ENCODE results near the gene HERC2.

GRCh38 chr15:28178290-28178689 is 143.7 kb downstream of the HERC2 start:
- TF ChIP-seq CTCF (IDR thresholded peaks at IDR 0.05) (no peak), POLR2A (IDR thresholded peaks at IDR 0.05) (no peak), EP300 (IDR thresholded peaks at IDR 0.05) (no peak)

Data from stomach (tissue), 4 donors.